Mucosa of descending colon (tissue), 3 donors: Measurements from ENCODE around the gene SPDYE3. TPM values are rescaled to one million over a fixed set of nuclear protein-coding genes. Genes with fewer than 3 reads are reported as not detected.
"Not testable (repeated sequence)": the region's sequence is repeated elsewhere in the genome, so short reads cannot be mapped to it uniquely, and the experiment has no call there.

Experiments
- ATAC-seq: fragments of 200-7000 bp; cut with Tn5 transposase; one replicate; pipeline ENCODE4 v1.9.1; 2020; ENCODE audit warnings: mild to moderate bottlenecking, moderate library complexity
- DNase-seq, 3 donors: peaks; one replicate each; pipeline ENCODE4 v3.0.0-alpha.2; 2020
- H3K36me3 ChIP-seq: fragments of 200-600 bp; one replicate; pipeline ENCODE4 v1.8.0; 2021; ENCODE audit warnings: low read depth, mild to moderate bottlenecking
- H3K4me1 ChIP-seq: fragments of 200-600 bp; one replicate; pipeline ENCODE4 v1.8.0; 2021; ENCODE audit warnings: low read depth, mild to moderate bottlenecking
- H3K4me3 ChIP-seq: fragments of 200-600 bp; one replicate; pipeline ENCODE4 v1.8.0; 2021; ENCODE audit warnings: mild to moderate bottlenecking
- H3K9me3 ChIP-seq: fragments of 200-600 bp; one replicate; pipeline ENCODE4 v1.8.0; 2021; ENCODE audit warnings: mild to moderate bottlenecking
- intact Hi-C, 2 donors: fragments of 100-400 bp; cut with DNase I in 1 of 2; cut with micrococcal nuclease in 1 of 2; formaldehyde crosslinking; loops; one replicate each; pipeline versions ENCODE4 v1.11.0 to v1.11.1; 2022; cut with DNase I, micrococcal nuclease
- total RNA-seq, 3 donors: library from RNA; stranded (reverse); fragmentation: NEBNext Ultra II Directional in 2 of 3; extraction: Animal tissue kit (Norgen Biotek cat#: 25700) in 2 of 3; gene quantifications; one replicate each; pipeline versions ENCODE4 v1.2.1 to v1.2.4, GENCODE V29; 2021 to 2023
- TF ChIP-seq, protein P1 (sequence below): fragments of 200-600 bp; IDR thresholded peaks from one replicate; pipeline ENCODE4 v1.8.0; 2022; ENCODE audit warnings: antibody characterized with exemption, mild to moderate bottlenecking
- donor health status: DM: no; HTN: no; CAD: no; lungs with moderate emphysema.
- donor health status: DM: no; HTN: no; CAD: no.
- donor health status: DM: no; HTN: yes; CAD: no.

Gene SPDYE3
- total RNA-seq, 3 donors from 2014 or later = not detected

DNA sequence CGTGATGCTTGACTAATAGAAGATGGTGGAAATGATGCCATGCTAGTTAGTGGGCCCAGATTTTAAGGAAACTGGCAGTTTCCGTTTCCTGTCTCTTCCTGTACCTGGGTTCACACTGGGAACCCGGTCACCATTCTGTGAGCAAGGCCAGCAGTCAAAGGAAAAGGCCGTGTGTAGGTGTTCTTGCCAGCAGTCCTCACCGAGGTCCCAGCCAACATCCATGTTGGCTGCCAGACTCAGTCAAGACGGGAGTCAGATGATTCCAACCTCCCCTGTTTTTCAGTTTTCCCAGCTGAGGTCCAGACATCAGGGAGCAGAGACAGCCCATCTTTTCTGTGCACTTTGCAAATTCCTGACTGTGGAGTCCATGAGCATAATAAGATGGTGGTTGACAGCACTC, 35.3 kb downstream of the SPDYE3 start:
- H3K36me3 ChIP-seq = peaks cover 11% of the 10 kb centered on the region
- ATAC-seq (no peak), DNase-seq (no peak)
- TF ChIP-seq, protein P1, sequence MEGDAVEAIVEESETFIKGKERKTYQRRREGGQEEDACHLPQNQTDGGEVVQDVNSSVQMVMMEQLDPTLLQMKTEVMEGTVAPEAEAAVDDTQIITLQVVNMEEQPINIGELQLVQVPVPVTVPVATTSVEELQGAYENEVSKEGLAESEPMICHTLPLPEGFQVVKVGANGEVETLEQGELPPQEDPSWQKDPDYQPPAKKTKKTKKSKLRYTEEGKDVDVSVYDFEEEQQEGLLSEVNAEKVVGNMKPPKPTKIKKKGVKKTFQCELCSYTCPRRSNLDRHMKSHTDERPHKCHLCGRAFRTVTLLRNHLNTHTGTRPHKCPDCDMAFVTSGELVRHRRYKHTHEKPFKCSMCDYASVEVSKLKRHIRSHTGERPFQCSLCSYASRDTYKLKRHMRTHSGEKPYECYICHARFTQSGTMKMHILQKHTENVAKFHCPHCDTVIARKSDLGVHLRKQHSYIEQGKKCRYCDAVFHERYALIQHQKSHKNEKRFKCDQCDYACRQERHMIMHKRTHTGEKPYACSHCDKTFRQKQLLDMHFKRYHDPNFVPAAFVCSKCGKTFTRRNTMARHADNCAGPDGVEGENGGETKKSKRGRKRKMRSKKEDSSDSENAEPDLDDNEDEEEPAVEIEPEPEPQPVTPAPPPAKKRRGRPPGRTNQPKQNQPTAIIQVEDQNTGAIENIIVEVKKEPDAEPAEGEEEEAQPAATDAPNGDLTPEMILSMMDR = no peak
- H3K4me3 ChIP-seq = no peak overlapping the region
- peaks cover 3% of the 10 kb centered on the region for H3K4me1 ChIP-seq
- intact Hi-C loops = no loop called here
- no peaks in the 10 kb centered on the region for H3K9me3 ChIP-seq

DNA sequence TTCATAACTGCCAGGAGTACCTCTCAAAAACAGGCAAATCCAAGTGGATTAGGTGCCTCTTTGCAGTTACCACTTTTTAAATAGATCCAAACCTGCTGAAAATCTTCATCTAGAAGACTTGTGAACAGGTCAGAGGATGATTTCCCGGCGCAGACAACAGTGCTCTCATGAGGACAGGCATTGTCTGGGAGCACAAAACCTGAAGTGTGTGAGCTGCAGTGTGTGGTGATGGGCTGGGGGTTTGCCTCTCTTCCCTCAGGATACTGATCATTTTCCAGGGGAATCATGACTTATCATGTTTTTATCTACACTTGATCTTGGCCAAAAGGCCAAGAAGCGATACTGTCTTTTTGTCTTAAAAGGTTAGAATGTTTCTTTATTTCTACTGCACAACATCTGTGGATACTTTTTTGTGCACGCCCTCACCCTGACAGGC, 36.6 kb downstream of the SPDYE3 start:
- DNase-seq, H3K4me1 ChIP-seq, intact Hi-C loops, H3K9me3 ChIP-seq, H3K4me3 ChIP-seq, ATAC-seq: not testable (repeated sequence)
- H3K36me3 ChIP-seq = peaks cover 13% of the 10 kb centered on the region

DNA sequence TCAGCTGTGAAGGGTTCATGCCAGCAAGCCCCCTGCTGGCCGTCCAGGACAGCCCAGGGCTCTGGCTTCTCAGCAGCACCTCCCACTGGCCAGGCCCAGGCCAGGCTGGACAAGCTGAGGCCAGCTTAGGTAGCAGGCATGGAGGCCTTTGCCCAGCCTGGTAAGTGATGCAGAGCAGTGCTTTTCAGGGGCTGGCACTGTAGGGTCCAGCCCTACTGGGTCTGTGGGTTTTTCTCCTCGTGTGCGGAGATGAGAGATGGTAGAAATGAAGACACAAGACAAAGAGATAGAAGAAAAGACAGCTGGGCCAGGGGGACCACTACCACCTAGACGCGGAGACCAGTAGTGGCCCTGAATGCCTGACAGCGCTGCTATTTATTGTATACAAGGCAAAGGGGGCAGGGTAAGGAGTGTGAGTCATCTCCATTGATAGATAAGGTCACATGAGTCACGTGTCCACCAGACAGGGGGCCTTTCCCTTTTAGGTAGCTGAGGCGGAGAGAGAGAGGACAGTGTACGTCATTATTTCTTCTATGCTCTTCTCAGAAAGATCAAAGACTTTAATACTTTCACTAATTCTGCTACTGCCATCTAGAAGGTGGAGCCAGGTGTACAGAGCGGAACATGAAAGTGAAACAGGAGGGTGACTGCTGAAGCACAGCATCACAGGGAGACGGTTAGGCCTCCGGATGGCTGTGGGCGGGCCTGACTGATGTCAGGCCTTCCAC, 37.2 kb downstream of the SPDYE3 start:
- H3K9me3 ChIP-seq, H3K4me1 ChIP-seq, H3K4me3 ChIP-seq, intact Hi-C loops: not testable (repeated sequence)
- peaks cover 13% of the 10 kb centered on the region for H3K36me3 ChIP-seq
- DNase-seq (peak in 1 of 3 donors; percentile 51), ATAC-seq (peak; percentile 83)

DNA sequence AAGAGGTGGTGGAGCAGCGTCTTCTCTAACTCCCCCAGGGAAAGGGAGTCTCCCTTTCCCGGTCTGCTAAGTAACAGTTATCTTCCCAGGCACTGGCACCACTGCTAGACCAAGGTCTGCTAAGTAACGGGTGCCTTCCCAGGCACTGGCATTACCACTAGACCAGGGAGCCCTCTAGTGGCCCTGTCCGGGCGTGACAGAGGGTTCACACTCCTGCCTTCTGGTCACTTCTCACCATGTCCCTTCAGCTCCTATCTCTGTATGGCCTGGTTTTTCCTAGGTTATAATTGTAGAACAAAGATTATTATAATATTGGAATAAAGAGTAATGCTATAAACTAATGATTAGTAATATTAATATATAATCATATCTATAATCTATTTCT, 37.8 kb downstream of the SPDYE3 start:
- peak; percentile 40 for ATAC-seq

DNA sequence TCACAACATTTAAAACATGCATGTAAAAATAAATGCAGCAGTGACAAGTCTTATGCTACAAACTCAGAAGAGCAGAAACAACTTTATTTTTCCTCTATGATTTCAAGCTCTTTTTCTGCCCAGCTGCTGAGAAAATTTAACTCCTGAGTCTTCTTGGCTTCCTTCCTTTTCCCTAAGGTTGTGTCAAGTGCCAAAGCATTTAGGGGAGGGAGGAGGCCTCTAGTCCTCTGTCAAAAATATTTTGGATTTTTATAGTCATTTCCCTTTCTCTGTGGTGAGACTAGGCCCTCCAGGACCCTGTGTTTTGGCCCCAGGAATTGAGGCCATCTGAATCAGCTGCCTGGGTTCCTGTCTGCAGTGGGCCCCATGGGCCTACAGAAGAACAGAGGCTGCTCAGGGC, 39.4 kb downstream of the SPDYE3 start:
- DNase-seq (no peak), ATAC-seq (no peak)
- Histone ChIP-seq H3K4me3 (no peak overlapping the region), H3K36me3 (peaks cover 13% of the 10 kb centered on the region), H3K9me3 (no peaks in the 10 kb centered on the region), H3K4me1 (peaks cover 1% of the 10 kb centered on the region)
- TF ChIP-seq, protein P1 = no peak
- intact Hi-C loops = no loop called here

More for the DNA sequence above, 37.8 kb downstream of the SPDYE3 start:
- TF ChIP-seq, protein P1 = peak; percentile 30
- intact Hi-C loops, H3K4me3 ChIP-seq, H3K4me1 ChIP-seq, H3K9me3 ChIP-seq: not testable (repeated sequence)
- DNase-seq = peak; percentile 80 to 90 (median 85)
- peaks cover 13% of the 10 kb centered on the region for H3K36me3 ChIP-seq

DNA sequence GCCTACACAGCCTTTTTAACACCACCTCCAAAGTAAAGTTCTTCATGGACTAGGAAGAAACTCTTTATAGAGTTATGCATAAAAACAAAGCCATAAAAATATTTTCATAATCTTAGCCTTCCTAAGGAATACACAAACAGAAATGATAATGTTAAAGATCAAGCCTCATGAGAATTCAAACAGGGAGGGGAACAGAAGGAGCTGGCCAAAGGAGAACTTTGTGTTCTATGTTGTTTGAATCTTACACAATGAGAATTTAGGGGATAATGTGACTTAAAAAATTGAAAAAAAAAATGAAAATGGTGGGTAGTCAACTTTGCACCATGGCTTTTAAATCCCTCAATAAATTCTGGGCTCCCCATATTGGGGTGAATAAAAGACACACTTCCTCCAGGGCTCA, 41.3 kb downstream of the SPDYE3 start:
- ATAC-seq (no peak), DNase-seq (no peak)
- intact Hi-C loops = no loop called here
- Histone ChIP-seq H3K9me3 (no peaks in the 10 kb centered on the region), H3K4me1 (no peaks in the 10 kb centered on the region), H3K4me3 (no peak overlapping the region), H3K36me3 (peaks cover 13% of the 10 kb centered on the region)
- TF ChIP-seq, protein P1 = no peak
